GM12878 (cell line): Measurements from ENCODE around the gene NPC1. TPM values are rescaled to one million over a fixed set of nuclear protein-coding genes. Genes with fewer than 3 reads are reported as not detected.

Experiments used
- ATAC-seq: fragments of 200-7000 bp; cut with Tn5 transposase; 3 replicates; pipeline ENCODE4 v1.9.1; 2020; ENCODE audit warnings: mild to moderate bottlenecking, moderate library complexity
- BruUV-seq: library from RNA; stranded (reverse); fragments of 400-500 nt; replicated peaks from 2 replicates; lab custom pipeline; 2021; lab: Mats Ljungman, UMichigan
- CTCF ChIA-PET: fragments of 300-600 bp; sonication (Branson Sonifier 250); formaldehyde crosslinking; extraction: SDS; loops from one replicate; lab custom pipeline; 2021; ENCODE audit warnings: inconsistent platforms; lab: Yijun Ruan, JAX
- POLR2A ChIA-PET: fragments of 350-600 bp; formaldehyde crosslinking; extraction: SDS; loops from one replicate; lab custom pipeline; 2021; ENCODE audit warnings: inconsistent platforms; lab: Charles Lee
- RAD21 ChIA-PET: fragments of 300-600 bp; sonication (Branson Sonifier 250); formaldehyde crosslinking; loops from one replicate; lab custom pipeline; 2023; ENCODE audit warnings: antibody characterized with exemption; ENCODE audit not compliant: unreplicated experiment; lab: Charles Lee
- SMC1A ChIA-PET: fragments of 300-600 bp; sonication (Branson Sonifier 250); formaldehyde crosslinking; loops from one replicate; lab custom pipeline; 2023; ENCODE audit not compliant: unreplicated experiment, uncharacterized antibody; lab: Charles Lee
- DNase-seq: peaks from one replicate; pipeline ENCODE4 v3.0.0-alpha.2; 2011; ENCODE audit warnings: low read depth, low spot score
- FAIRE-seq: peaks from 3 replicates; lab custom pipeline; 2011; peaks lifted over from hg19 to GRCh38; lab: Jason Lieb, UNC
- H2AFZ ChIP-seq: 2 replicates; pipeline ENCODE4 v1.6.0; 2011; ENCODE audit warnings: low read depth, low read length, control low read depth; ENCODE audit not compliant: control insufficient read depth
- H3K27ac ChIP-seq: 2 replicates; pipeline ENCODE4 v1.5.1; 2011; ENCODE audit warnings: control low read depth; ENCODE audit not compliant: control insufficient read depth, insufficient read depth
- H3K27me3 ChIP-seq, 2 experiments: replicated peaks in 1 of 2; 2 replicates each; pipeline versions ENCODE4 v1.6.0 to v1.6.1; 2011; ENCODE audit warnings: low read length in 1 of 2; ENCODE audit not compliant: control insufficient read depth in 2 of 2, insufficient read depth in 2 of 2
- H3K36me3 ChIP-seq, 2 experiments: 2 replicates each; pipeline ENCODE4 v1.5.1; 2011; ENCODE audit warnings: low read length in 1 of 2; ENCODE audit not compliant: control insufficient read depth in 2 of 2, insufficient read depth in 2 of 2
- H3K4me1 ChIP-seq: 2 replicates; pipeline ENCODE4 v1.6.1; 2011; ENCODE audit warnings: mild to moderate bottlenecking, low read length, moderate library complexity, mixed read lengths; ENCODE audit not compliant: control insufficient read depth, insufficient read depth
- H3K4me2 ChIP-seq: 2 replicates; pipeline ENCODE4 v1.6.0; 2011; ENCODE audit warnings: control low read depth; ENCODE audit not compliant: control insufficient read depth, insufficient read depth
- H3K4me3 ChIP-seq: fragments of 200-600 bp; sonication (generic); 2 replicates; pipeline ENCODE4 v1.5.1; 2016
- H3K79me2 ChIP-seq: 2 replicates; pipeline ENCODE4 v1.6.0; 2011; ENCODE audit warnings: low read length; ENCODE audit not compliant: control insufficient read depth, insufficient read depth
- H3K9ac ChIP-seq: 2 replicates; pipeline ENCODE4 v1.8.0; 2011; ENCODE audit warnings: low read length, control low read depth, mixed read lengths; ENCODE audit not compliant: control insufficient read depth, insufficient read depth
- H3K9me3 ChIP-seq: replicated peaks from 3 replicates; pipeline ENCODE4 v1.5.1; 2011; ENCODE audit warnings: mild to moderate bottlenecking, low read length; ENCODE audit not compliant: control insufficient read depth, insufficient read depth
- H4K20me1 ChIP-seq: 2 replicates; pipeline ENCODE4 v1.6.0; 2011; ENCODE audit not compliant: control insufficient read depth, insufficient read depth
- RBBP5 ChIP-seq: fragments of 200-600 bp; sonication (generic); conservative IDR thresholded peaks from 2 replicates; pipeline ENCODE4 v1.6.1; 2016
- SIN3A ChIP-seq: IDR thresholded peaks from 2 replicates; pipeline ENCODE4 v1.6.1; 2012; ENCODE audit warnings: low read depth, low read length, improper control_type of control experiment
- SMAD5 ChIP-seq: IDR thresholded peaks from 2 replicates; pipeline ENCODE4 v1.6.1; 2016; ENCODE audit warnings: antibody characterized with exemption, low read depth
- whole genome bisulfite sequencing: methylation state at CpG from one replicate; pipeline ENCODE4 v1.1.6; 2016; ENCODE audit warnings: low lambda C conversion rate; ENCODE audit not compliant: insufficient replicate concordance, insufficient coverage; ENCODE audit errors: missing lambda C conversion rate; 5-methylcytosine and 5-hydroxymethylcytosine counted together
- in situ Hi-C: fragments of 300-500 bp; cut with MboI; formaldehyde crosslinking; loops from 9 replicates; pipeline ENCODE4 v1.14.3; 2018; ENCODE audit warnings: mixed read lengths
- intact Hi-C: fragments of 100-400 bp; cut with micrococcal nuclease; formaldehyde crosslinking; loops from one replicate; pipeline ENCODE4 v1.14.2; 2022; ENCODE audit not compliant: unreplicated experiment
- polyA plus RNA-seq, 11 experiments: library from polyadenylated mRNA; depleted of rRNA in 4 of 11; unstranded in 6 of 11; stranded (reverse) in 5 of 11; fragments of >200 nt; fragmentation: Nextera tagmentation in 4 of 11; fragmentation: Illumina TruSeq in 1 of 11; extraction: Ambion mirVana in 4 of 11; extraction: Trizol in 1 of 11; gene quantifications; 1 replicate in 1 of 11; 2 replicates in 10 of 11; pipeline versions ENCODE4 v1.2.1 to v1.2.3, GENCODE V29; 2011 to 2016; ENCODE audit warnings: inconsistent platforms in 2 of 11, missing spikeins in 2 of 11, low read depth in 1 of 11
- total RNA-seq, 4 experiments: library from RNA; depleted of rRNA in 3 of 4; stranded (reverse); fragments of >200 nt in 3 of 4; fragmentation: Illumina TruSeq in 1 of 4; extraction: Trizol in 1 of 4; gene quantifications; 2 replicates each; pipeline versions ENCODE4 v1.2.1 to v1.2.3, GENCODE V29; 2013 to 2021
- TF ChIP-seq, protein P1 (sequence below): fragments of 450-650 bp; IDR thresholded peaks from 2 replicates; pipeline ENCODE4 v1.6.1; 2017; ENCODE audit warnings: mild to moderate bottlenecking, moderate library complexity
- TF ChIP-seq, protein P2 (sequence below): fragments of 450-650 bp; IDR thresholded peaks from 2 replicates; pipeline ENCODE4 v1.6.1; 2017; ENCODE audit warnings: antibody characterized with exemption, mild to moderate bottlenecking, moderate library complexity

Gene NPC1
- total and polyA plus RNA-seq, 10 of the 15 experiments (the other 5 are each of a cell fraction or from before 2014, with no cell fraction given): 10.1 to 45.2 (median 19.4) TPM

DNA sequence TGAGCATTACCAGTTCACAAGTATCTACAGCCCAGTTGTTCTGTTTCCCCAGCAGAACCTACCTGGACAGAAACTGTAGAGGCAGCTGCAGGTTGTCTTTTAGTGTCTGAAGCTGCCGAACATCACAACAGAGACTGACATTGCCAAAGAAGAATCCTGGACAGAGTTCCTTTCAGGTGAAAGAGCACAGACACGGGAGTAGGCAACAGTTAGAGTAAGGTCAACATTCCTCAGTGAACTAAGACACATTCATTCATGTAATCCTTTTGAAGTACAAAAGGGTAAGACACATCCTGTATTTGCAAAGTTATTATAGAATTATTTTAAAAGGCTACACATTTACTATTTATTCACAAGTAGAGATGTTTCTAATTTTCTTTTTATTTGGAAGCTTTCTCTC lies 14.3 kb downstream of the NPC1 start:
- TF ChIP-seq, protein P1, sequence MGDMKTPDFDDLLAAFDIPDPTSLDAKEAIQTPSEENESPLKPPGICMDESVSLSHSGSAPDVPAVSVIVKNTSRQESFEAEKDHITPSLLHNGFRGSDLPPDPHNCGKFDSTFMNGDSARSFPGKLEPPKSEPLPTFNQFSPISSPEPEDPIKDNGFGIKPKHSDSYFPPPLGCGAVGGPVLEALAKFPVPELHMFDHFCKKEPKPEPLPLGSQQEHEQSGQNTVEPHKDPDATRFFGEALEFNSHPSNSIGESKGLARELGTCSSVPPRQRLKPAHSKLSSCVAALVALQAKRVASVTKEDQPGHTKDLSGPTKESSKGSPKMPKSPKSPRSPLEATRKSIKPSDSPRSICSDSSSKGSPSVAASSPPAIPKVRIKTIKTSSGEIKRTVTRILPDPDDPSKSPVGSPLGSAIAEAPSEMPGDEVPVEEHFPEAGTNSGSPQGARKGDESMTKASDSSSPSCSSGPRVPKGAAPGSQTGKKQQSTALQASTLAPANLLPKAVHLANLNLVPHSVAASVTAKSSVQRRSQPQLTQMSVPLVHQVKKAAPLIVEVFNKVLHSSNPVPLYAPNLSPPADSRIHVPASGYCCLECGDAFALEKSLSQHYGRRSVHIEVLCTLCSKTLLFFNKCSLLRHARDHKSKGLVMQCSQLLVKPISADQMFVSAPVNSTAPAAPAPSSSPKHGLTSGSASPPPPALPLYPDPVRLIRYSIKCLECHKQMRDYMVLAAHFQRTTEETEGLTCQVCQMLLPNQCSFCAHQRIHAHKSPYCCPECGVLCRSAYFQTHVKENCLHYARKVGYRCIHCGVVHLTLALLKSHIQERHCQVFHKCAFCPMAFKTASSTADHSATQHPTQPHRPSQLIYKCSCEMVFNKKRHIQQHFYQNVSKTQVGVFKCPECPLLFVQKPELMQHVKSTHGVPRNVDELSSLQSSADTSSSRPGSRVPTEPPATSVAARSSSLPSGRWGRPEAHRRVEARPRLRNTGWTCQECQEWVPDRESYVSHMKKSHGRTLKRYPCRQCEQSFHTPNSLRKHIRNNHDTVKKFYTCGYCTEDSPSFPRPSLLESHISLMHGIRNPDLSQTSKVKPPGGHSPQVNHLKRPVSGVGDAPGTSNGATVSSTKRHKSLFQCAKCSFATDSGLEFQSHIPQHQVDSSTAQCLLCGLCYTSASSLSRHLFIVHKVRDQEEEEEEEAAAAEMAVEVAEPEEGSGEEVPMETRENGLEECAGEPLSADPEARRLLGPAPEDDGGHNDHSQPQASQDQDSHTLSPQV: no peak
- TF ChIP-seq SMAD5: no peak
- TF ChIP-seq, protein P2, sequence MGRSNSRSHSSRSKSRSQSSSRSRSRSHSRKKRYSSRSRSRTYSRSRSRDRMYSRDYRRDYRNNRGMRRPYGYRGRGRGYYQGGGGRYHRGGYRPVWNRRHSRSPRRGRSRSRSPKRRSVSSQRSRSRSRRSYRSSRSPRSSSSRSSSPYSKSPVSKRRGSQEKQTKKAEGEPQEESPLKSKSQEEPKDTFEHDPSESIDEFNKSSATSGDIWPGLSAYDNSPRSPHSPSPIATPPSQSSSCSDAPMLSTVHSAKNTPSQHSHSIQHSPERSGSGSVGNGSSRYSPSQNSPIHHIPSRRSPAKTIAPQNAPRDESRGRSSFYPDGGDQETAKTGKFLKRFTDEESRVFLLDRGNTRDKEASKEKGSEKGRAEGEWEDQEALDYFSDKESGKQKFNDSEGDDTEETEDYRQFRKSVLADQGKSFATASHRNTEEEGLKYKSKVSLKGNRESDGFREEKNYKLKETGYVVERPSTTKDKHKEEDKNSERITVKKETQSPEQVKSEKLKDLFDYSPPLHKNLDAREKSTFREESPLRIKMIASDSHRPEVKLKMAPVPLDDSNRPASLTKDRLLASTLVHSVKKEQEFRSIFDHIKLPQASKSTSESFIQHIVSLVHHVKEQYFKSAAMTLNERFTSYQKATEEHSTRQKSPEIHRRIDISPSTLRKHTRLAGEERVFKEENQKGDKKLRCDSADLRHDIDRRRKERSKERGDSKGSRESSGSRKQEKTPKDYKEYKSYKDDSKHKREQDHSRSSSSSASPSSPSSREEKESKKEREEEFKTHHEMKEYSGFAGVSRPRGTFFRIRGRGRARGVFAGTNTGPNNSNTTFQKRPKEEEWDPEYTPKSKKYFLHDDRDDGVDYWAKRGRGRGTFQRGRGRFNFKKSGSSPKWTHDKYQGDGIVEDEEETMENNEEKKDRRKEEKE: no peak
- no peak for TF ChIP-seq SIN3A
- no peak for TF ChIP-seq RBBP5
- TF ChIP-seq, all 136 proteins: peak for 0
- Histone ChIP-seq H3K79me2 (peaks cover 2% of the 10 kb centered on the region; the same call in 1 of the 2 replicates), H3K4me3 (no peak overlapping the region), H3K9ac (no peak overlapping the region), H3K27ac (no peak overlapping the region), H3K9me3 (no peaks in the 10 kb centered on the region), H3K4me1 (peaks cover 14% of the 10 kb centered on the region), H3K27me3 (no peaks in the 10 kb centered on the region), H3K36me3 (peaks cover 5 to 26% of the 10 kb centered on the region in 2 experiments), H2AFZ (no peak overlapping the region), H4K20me1 (no peaks in the 10 kb centered on the region), H3K4me2 (no peak overlapping the region)
- in situ Hi-C loops: no loop called here
- ChIA-PET CTCF (interaction anchor here (0.6 to 2.3 kb wide), 4 partner anchors 9 to 339 kb away, joined by 3 to 11 read pairs (median 4); no protein-coding TSS in a partner anchor), POLR2A (interaction anchor here (0.6 to 1.2 kb wide), 4 partner anchors 31 to 558 kb away, joined by 3 to 4 read pairs (median 3); no protein-coding TSS in a partner anchor), SMC1A (interaction anchor here (1.0 to 1.7 kb wide), 3 partner anchors 9 to 55 kb away, joined by 3 to 11 read pairs (median 4); no protein-coding TSS in a partner anchor), RAD21 (interaction anchor here (0.7 kb wide), 1 partner anchor 9 kb away, joined by 3 read pairs; no protein-coding TSS in a partner anchor)
- intact Hi-C loops: no loop called here
- ATAC-seq (no peak), FAIRE-seq (no peak), DNase-seq (no peak)
- no TSS peak for BruUV-seq
- 68% methylated on average over 2 of the region's 2 CpGs for WGBS
